Esophagus (tissue), 2 donors: Measurements from ENCODE around the gene TIGD3. TPM values are rescaled to one million over a fixed set of nuclear protein-coding genes. Genes with fewer than 3 reads are reported as not detected.

Experiments used
- H3K27ac ChIP-seq, 2 donors: one replicate each; pipeline ENCODE4 v1.5.1; 2013; ENCODE audit warnings: low read depth in 2 of 2, mild to moderate bottlenecking in 2 of 2, inconsistent platforms in 1 of 2, low read length in 1 of 2, moderate library complexity in 1 of 2
- H3K27me3 ChIP-seq, 2 donors: one replicate each; pipeline ENCODE4 v1.6.1; 2013; ENCODE audit warnings: low read length in 2 of 2, control low read depth in 1 of 2, mild to moderate bottlenecking in 1 of 2; ENCODE audit not compliant: insufficient read depth in 2 of 2, control insufficient read depth in 1 of 2
- H3K36me3 ChIP-seq, 2 donors: one replicate each; pipeline ENCODE4 v1.6.1; 2013; ENCODE audit warnings: low read length in 1 of 2; ENCODE audit not compliant: control insufficient read depth in 2 of 2, insufficient read depth in 2 of 2
- H3K4me1 ChIP-seq, 2 donors: one replicate each; pipeline ENCODE4 v1.6.1; 2013; ENCODE audit warnings: low read length in 1 of 2; ENCODE audit not compliant: control insufficient read depth in 2 of 2, insufficient read depth in 2 of 2
- H3K4me3 ChIP-seq, 2 donors: one replicate each; pipeline ENCODE4 v1.5.1; 2013; ENCODE audit warnings: low read length in 2 of 2, mild to moderate bottlenecking in 2 of 2, low read depth in 1 of 2, moderate library complexity in 1 of 2
- H3K9me3 ChIP-seq, 2 donors: one replicate each; pipeline ENCODE4 v1.6.1; 2013; ENCODE audit warnings: mild to moderate bottlenecking in 2 of 2, low read depth in 1 of 2, low read length in 1 of 2, moderate library complexity in 1 of 2; ENCODE audit not compliant: control insufficient read depth in 2 of 2, insufficient read depth in 1 of 2
- WGBS, 2 donors: extraction: QIAGEN DNeasy Blood & Tissue Kit; methylation state at CpG; one replicate each; pipeline ENCODE4 v1.1.7; 2013; 5-methylcytosine and 5-hydroxymethylcytosine counted together
- polyA plus RNA-seq, 2 donors: library from polyadenylated mRNA; stranded (reverse); fragments of 200-250 nt; gene quantifications; one replicate each; pipeline ENCODE4 v1.2.3, GENCODE V29; 2013
- donor health status: healthy with polysubstance abuse.
- donor health status: Bipolar disorder and iron deficiency.

TIGD3 gene
- polyA plus RNA-seq, 2 donors = 0.10 to 0.16 TPM

DNA sequence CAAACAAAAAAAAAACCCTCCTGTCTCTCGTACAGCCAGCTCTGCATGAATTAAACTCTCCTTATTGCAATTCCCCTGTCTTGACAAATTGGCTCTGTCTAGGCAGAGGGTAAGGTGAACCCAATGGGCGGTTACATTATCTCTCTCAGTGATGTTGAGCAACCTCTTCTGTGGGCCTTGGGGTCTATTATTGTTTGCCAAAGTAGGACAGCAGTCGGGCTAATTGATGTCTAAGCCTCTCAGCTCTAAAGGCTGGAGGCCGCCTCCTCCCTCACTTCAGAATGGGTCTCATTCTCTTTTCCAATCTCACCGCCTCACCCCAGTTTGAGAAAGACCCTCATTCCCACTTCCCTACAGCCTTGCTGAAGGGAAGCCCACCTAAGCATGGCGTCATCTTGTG is 29.2 kb downstream of the TIGD3 start:
- H3K9me3 ChIP-seq = no peaks in the 10 kb centered on the region
- H3K4me3 ChIP-seq = no peak overlapping the region
- H3K4me1 ChIP-seq = peaks cover 2 to 31% of the 10 kb centered on the region in 2 donors
- no peaks in the 10 kb centered on the region for H3K27me3 ChIP-seq
- peaks cover 0 to 1% of the 10 kb centered on the region in 2 donors for H3K36me3 ChIP-seq
- 78 to 85% methylated on average over 6 of the region's 6 CpGs for WGBS, 2 donors
- H3K27ac ChIP-seq = peak overlapping the region; percentile 89 to 95

- peak overlapping the region; percentile 89 to 95 for H3K27ac ChIP-seq
- H3K9me3 ChIP-seq = no peaks in the 10 kb centered on the region
- no peaks in the 10 kb centered on the region for H3K27me3 ChIP-seq
- WGBS, 2 donors = 73 to 74% methylated on average over 8 of the region's 8 CpGs
- H3K36me3 ChIP-seq = peaks cover 0 to 6% of the 10 kb centered on the region in 2 donors
- no peak overlapping the region for H3K4me3 ChIP-seq
- H3K4me1 ChIP-seq = peaks cover 6 to 37% of the 10 kb centered on the region in 2 donors
Observed at GRCh38 chr11:65384301-65384889, 29.8 kb downstream of the TIGD3 start.

- Histone ChIP-seq H3K36me3 (peaks cover 0 to 22% of the 10 kb centered on the region in 2 donors), H3K4me1 (peaks cover 17 to 43% of the 10 kb centered on the region in 2 donors), H3K27me3 (no peaks in the 10 kb centered on the region), H3K27ac (peak within 1 kb of the TSS; percentile 89 to 95), H3K9me3 (no peaks in the 10 kb centered on the region), H3K4me3 (peak within 1 kb of the TSS; percentile 73 to 84)
- 1 to 3% methylated on average over 51 to 76 of the region's 76 CpGs for WGBS, 2 donors
Observed at GRCh38 chr11:65386307-65387140, 32.0 kb downstream of the TIGD3 start, which contains the start of gene FRMD8. TSS of gene FRMD8 (plus strand) at chr11:65386637. CDS start at chr11:65387037, 400 bp downstream.

GRCh38 chr11:65388731-65389130 is 34.2 kb downstream of the TIGD3 start:
- H3K9me3 ChIP-seq = no peaks in the 10 kb centered on the region
- peaks cover 9 to 37% of the 10 kb centered on the region in 2 donors for H3K36me3 ChIP-seq
- H3K27me3 ChIP-seq = no peaks in the 10 kb centered on the region
- peaks cover 17 to 34% of the 10 kb centered on the region in 2 donors for H3K4me1 ChIP-seq
- H3K4me3 ChIP-seq = peak overlapping the region; percentile 32 to 84
- WGBS, 2 donors = 77 to 88% methylated on average over 4 of the region's 4 CpGs
- peak overlapping the region in 1 of 2 donors; percentile 44 for H3K27ac ChIP-seq

GRCh38 chr11:65389294-65389980 is 34.9 kb downstream of the TIGD3 start:
- Histone ChIP-seq H3K27ac (peak overlapping the region; percentile 49 to 58), H3K4me3 (peak overlapping the region; percentile 32 to 84), H3K27me3 (no peaks in the 10 kb centered on the region), H3K4me1 (peaks cover 17 to 32% of the 10 kb centered on the region in 2 donors), H3K36me3 (peaks cover 9 to 44% of the 10 kb centered on the region in 2 donors), H3K9me3 (no peaks in the 10 kb centered on the region)
- 83 to 85% methylated on average over 19 to 20 of the region's 20 CpGs for WGBS, 2 donors

GRCh38 chr11:65390099-65390941 is 35.8 kb downstream of the TIGD3 start:
- WGBS, 2 donors = 44 to 52% methylated on average over 21 of the region's 21 CpGs
- Histone ChIP-seq H3K4me3 (peak overlapping the region; percentile 33 to 35), H3K9me3 (no peaks in the 10 kb centered on the region), H3K27ac (peak overlapping the region; percentile 49 to 58), H3K4me1 (peaks cover 17 to 29% of the 10 kb centered on the region in 2 donors), H3K27me3 (no peaks in the 10 kb centered on the region), H3K36me3 (peaks cover 9 to 47% of the 10 kb centered on the region in 2 donors)

- Histone ChIP-seq H3K36me3 (peaks cover 9 to 50% of the 10 kb centered on the region in 2 donors), H3K9me3 (no peaks in the 10 kb centered on the region), H3K27me3 (no peaks in the 10 kb centered on the region), H3K27ac (peak overlapping the region; percentile 49 to 58), H3K4me3 (peak overlapping the region; percentile 33 to 35), H3K4me1 (peaks cover 17 to 28% of the 10 kb centered on the region in 2 donors)
- 40 to 45% methylated on average over 8 to 9 of the region's 9 CpGs for WGBS, 2 donors
Observed at GRCh38 chr11:65390996-65391395, 36.4 kb downstream of the TIGD3 start.

GRCh38 chr11:65392186-65392829 is 37.8 kb downstream of the TIGD3 start:
- peaks cover 17 to 26% of the 10 kb centered on the region in 2 donors for H3K4me1 ChIP-seq
- H3K36me3 ChIP-seq = peaks cover 9 to 63% of the 10 kb centered on the region in 2 donors
- no peaks in the 10 kb centered on the region for H3K9me3 ChIP-seq
- no peak overlapping the region for H3K4me3 ChIP-seq
- H3K27ac ChIP-seq = no peak overlapping the region
- 84 to 85% methylated on average over 13 of the region's 13 CpGs for WGBS, 2 donors
- no peaks in the 10 kb centered on the region for H3K27me3 ChIP-seq
